Measurements from ENCODE around the gene SLC29A3. TPM values are rescaled to one million over a fixed set of nuclear protein-coding genes. Genes with fewer than 3 reads are reported as not detected.

SLC29A3 gene
- total and polyA plus RNA-seq, 2 donors (not counting 1 experiment from before 2014, with no cell fraction given) = 0.90 to 2.3 TPM

GRCh38 chr10:71391701-71392100 is 72.6 kb downstream of the SLC29A3 start:
- TF ChIP-seq CTCF (conservative IDR thresholded peaks at IDR 0.05 in 1 of 2, IDR thresholded peaks at IDR 0.05 in 1 of 2; ENCODE audit: low read depth in 1 of 2, low read length in 2 of 2) = no peak
- TF ChIP-seq EZH2 (IDR thresholded peaks at IDR 0.05; ENCODE audit: low read length, missing control alignments) = no peak
- Histone ChIP-seq H3K27ac (ENCODE audit: insufficient read depth, low read length) (no peak overlapping the region), H3K4me2 (ENCODE audit: extremely low read depth, insufficient read depth, low read length) (no peak overlapping the region)

GRCh38 chr10:71392292-71392691 is 73.2 kb downstream of the SLC29A3 start:
- Histone ChIP-seq H4K20me1 (ENCODE audit: control insufficient read depth, extremely low read depth, insufficient read depth, low read length) (no peaks in the 10 kb centered on the region), H3K27me3 (ENCODE audit: control insufficient read depth, insufficient read depth, low read length) (peaks cover 31% of the 10 kb centered on the region), H3K79me2 (ENCODE audit: control insufficient read depth, insufficient read depth, low read length) (no peaks in the 10 kb centered on the region), H3K4me2 (ENCODE audit: extremely low read depth, insufficient read depth, low read length) (no peak overlapping the region), H3K27ac (ENCODE audit: insufficient read depth, low read length) (no peak overlapping the region), H3K4me3 (replicated peaks in 1 of 4; ENCODE audit: control extremely low read depth in 1 of 4, insufficient read depth in 1 of 4, low read depth in 3 of 4, low read length in 4 of 4) (no peak overlapping the region), H3K9ac (ENCODE audit: insufficient read depth, low read length) (no peak overlapping the region), H2AFZ (ENCODE audit: low read length) (no peak overlapping the region), H3K9me3 (ENCODE audit: control insufficient read depth, insufficient read depth, low read depth, low read length) (no peaks in the 10 kb centered on the region), H3K4me1 (ENCODE audit: control insufficient read depth, extremely low read depth, insufficient read depth, low read length) (no peaks in the 10 kb centered on the region), H3K36me3 (ENCODE audit: control insufficient read depth, insufficient read depth, low read length) (no peaks in the 10 kb centered on the region)
- no peak for DNase-seq (ENCODE audit: low read depth in 2 of 2)
- no peak for TF ChIP-seq EZH2 (IDR thresholded peaks at IDR 0.05; ENCODE audit: low read length, missing control alignments)
- no peak for TF ChIP-seq CTCF (conservative IDR thresholded peaks at IDR 0.05 in 1 of 2, IDR thresholded peaks at IDR 0.05 in 1 of 2; ENCODE audit: low read depth in 1 of 2, low read length in 2 of 2)

More at GRCh38 chr10:71391701-71392100, 72.6 kb downstream of the SLC29A3 start:
- peaks cover 26% of the 10 kb centered on the region for H3K27me3 ChIP-seq (ENCODE audit: control insufficient read depth, insufficient read depth, low read length)
- H4K20me1 ChIP-seq (ENCODE audit: control insufficient read depth, extremely low read depth, insufficient read depth, low read length) = no peaks in the 10 kb centered on the region
- no peak for DNase-seq (ENCODE audit: low read depth in 2 of 2)
- no peaks in the 10 kb centered on the region for H3K36me3 ChIP-seq (ENCODE audit: control insufficient read depth, insufficient read depth, low read length)
- H3K4me3 ChIP-seq (replicated peaks in 1 of 4; ENCODE audit: control extremely low read depth in 1 of 4, insufficient read depth in 1 of 4, low read depth in 3 of 4, low read length in 4 of 4) = no peak overlapping the region
- no peaks in the 10 kb centered on the region for H3K79me2 ChIP-seq (ENCODE audit: control insufficient read depth, insufficient read depth, low read length)
- H3K9ac ChIP-seq (ENCODE audit: insufficient read depth, low read length) = no peak overlapping the region
- H3K9me3 ChIP-seq (ENCODE audit: control insufficient read depth, insufficient read depth, low read depth, low read length) = no peaks in the 10 kb centered on the region
- H3K4me1 ChIP-seq (ENCODE audit: control insufficient read depth, extremely low read depth, insufficient read depth, low read length) = no peaks in the 10 kb centered on the region
- H2AFZ ChIP-seq (ENCODE audit: low read length) = no peak overlapping the region

DNA sequence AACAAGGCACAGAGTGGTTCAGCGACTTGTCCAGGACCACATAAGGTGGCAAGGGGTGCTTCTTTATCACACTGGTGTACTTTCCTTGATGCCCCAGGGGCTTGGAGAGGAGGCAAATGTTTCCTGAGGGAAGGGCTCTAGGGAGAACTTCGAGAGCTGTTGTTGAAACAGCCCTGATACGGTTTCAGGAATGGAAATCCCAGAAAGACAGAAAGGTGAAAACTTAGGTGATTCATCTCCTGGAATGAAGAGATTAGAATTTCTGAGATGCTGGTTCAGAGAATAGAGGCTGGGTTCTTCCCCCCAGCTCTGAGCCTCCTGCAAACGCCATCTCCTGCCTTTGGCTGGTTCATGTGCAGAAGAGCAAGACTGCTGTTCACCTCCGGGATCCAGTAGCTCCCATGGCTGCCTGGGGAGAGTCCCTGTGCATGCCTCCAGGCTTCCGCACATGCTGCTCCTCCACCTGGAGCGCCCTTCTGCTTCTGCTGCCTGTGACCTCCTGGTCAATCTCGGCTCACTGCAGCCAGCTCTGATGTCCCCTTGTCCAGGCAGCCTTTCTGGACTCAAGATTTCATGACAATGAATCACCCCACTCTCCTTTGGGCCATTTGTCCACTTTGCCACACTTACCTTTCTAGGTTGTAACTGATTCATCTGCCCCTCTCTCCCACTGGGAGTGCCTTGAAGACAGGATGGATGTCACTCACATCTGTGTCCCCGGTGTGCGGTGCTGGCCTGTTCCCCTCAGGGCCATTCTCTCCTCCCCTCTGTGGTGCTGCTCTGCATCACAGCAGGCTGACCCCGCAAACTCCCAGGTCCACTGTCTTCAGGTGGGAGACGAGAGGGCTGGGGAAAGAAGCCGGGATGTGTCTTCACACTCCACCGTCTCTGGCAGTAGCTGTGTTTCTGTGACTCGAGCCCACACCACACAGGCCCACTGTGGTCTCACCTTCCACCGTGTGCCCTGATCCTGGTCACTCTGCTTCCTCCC is 74.0 kb downstream of the SLC29A3 start:
- Histone ChIP-seq H3K4me1 (ENCODE audit: control insufficient read depth, extremely low read depth, insufficient read depth, low read length) (no peaks in the 10 kb centered on the region), H3K9me3 (ENCODE audit: control insufficient read depth, insufficient read depth, low read depth, low read length) (no peaks in the 10 kb centered on the region), H3K27ac (ENCODE audit: insufficient read depth, low read length) (no peak overlapping the region), H3K9ac (ENCODE audit: insufficient read depth, low read length) (no peak overlapping the region), H3K79me2 (ENCODE audit: control insufficient read depth, insufficient read depth, low read length) (no peaks in the 10 kb centered on the region), H3K36me3 (ENCODE audit: control insufficient read depth, insufficient read depth, low read length) (no peaks in the 10 kb centered on the region), H4K20me1 (ENCODE audit: control insufficient read depth, extremely low read depth, insufficient read depth, low read length) (no peaks in the 10 kb centered on the region), H3K4me3 (replicated peaks in 1 of 4; ENCODE audit: control extremely low read depth in 1 of 4, insufficient read depth in 1 of 4, low read depth in 3 of 4, low read length in 4 of 4) (no peak overlapping the region), H3K27me3 (ENCODE audit: control insufficient read depth, insufficient read depth, low read length) (peaks cover 37% of the 10 kb centered on the region), H2AFZ (ENCODE audit: low read length) (no peak overlapping the region), H3K4me2 (ENCODE audit: extremely low read depth, insufficient read depth, low read length) (no peak overlapping the region)
- no peak for DNase-seq (ENCODE audit: low read depth in 2 of 2)
- no peak for TF ChIP-seq CTCF (conservative IDR thresholded peaks at IDR 0.05 in 1 of 2, IDR thresholded peaks at IDR 0.05 in 1 of 2; ENCODE audit: low read depth in 1 of 2, low read length in 2 of 2)
- no peak for TF ChIP-seq EZH2 (IDR thresholded peaks at IDR 0.05; ENCODE audit: low read length, missing control alignments)
